COLO829 (cell line): ENCODE measurements around the gene TMEM236.
A peak's percentile ranks its signal among the peaks of the same experiment; 100 is the strongest.

ENCODE experiments used
- DNase-seq: peaks from one replicate; pipeline ENCODE4 v3.0.0; 2012; ENCODE audit warnings: low spot score

Gene TMEM236

DNA sequence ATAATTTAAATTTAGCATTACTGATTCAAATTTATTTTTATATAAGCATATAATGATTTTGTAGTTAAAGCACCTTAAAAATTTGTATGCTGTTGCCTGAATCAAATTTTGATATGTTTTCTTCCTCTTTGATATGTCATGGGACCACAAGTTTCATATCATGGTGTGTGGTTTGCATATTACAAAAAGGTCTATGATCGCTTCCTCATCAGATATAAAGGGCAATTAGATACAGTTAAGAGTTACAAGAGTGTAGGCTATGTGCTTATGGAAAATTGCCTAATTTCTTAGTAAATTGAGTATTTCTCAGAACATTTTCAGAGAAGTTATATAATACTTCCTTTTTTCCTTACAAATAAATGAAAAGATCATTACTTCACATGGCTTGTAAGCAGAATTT is 79.3 kb downstream of the TMEM236 start:
- no peak for DNase-seq

DNA sequence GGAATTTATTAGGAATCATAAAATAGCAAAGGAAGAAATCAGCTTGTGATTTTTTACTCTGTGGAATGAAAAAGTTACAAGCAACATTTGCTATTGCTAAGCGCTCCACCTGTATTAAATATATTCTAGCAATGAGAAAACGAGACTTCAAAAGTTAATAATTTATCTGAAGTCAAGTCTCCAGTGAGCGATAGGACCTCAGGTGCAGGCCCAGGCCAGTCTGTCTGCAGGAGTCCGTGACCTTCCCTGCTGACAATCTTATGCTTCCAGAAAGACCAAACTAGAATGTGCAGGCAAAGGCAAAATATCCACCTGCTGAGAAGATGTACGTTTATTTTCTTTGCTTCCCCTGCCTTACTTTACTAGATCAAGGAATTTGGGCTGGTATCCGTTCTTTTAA is 79.9 kb downstream of the TMEM236 start:
- no peak for DNase-seq

DNA sequence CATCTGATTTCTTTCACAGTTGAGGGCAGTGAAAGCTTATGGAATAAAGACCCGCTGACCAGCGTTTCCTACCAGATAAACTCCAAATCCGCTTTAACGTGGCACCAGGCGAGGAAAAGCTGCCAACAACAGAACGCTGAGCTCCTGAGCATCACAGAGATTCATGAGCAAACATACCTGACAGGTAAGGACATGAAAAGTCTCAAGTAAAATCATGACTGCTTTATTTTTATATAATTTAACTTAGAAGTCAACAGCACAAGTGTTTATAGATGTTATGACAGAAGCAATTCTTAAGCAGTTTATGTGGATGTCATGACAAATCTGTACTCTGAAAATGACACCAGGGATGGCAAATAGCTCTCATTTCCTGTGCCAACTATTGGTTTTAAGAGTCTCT is 81.7 kb downstream of the TMEM236 start:
- no peak for DNase-seq

DNA sequence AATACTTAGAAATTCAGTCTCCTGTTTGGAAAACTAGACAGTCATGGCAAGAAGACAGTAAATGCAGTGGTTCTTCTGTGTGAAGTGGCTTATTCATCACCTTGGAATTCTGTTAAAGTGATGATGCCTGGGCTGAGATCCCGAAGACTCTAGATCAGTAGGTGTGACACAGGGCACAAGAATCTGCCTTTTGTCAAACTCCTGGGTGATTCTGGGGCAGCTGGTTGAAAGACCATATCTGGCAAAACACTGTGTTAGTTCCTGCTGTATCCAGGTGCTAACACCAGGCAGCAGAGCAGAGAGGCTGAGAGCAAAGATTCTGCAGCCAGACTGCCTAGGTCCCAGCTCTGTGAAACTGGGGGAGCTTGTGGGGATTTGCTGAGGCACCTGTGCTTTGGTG is 83.7 kb downstream of the TMEM236 start:
- no peak for DNase-seq

DNA sequence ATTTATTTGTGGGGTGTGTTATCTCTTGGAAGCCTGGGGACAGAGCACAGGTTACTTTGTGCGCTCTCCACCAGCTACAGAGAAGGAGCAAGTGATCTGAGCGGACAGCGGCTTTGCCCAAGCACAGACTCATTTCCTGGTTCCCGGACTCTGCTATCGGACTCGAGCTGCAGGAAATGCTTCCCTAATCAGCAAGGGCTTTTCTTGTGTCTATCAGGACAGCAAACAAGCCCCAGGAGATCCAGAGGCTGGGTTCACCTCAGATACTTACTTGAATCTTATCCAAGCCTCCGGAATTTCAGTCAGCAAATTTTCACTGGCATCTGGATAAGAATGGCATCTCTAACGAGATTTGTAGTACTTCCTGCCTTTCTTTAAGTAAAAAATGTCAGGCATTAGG is 84.9 kb downstream of the TMEM236 start:
- peak; percentile 28 for DNase-seq

DNA sequence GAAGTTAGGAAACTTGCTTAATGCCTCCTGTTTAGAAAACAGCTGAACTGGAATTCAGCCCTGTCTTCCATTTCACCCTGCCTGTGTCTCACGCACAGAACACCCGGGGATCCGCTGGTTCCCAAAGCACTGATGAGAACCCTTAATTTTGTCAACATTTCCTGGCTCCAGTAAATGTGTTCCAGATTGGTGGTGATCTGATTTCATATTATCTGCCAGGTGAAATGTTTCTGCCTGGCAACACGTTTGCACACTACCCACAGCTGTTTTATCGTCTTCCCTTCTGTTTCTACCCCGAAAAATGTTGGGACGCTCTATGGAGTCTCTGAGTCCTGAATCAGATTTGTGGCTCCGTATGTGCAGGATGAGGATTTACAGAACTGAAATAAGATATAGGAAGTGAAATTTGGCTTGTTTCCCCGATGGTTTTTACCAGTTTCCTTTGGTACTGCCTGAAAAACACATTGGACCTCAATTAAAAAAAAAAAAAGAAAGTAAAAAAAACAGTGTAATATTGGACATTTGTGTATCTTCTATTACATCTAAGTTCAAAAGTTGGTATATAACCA is 86.2 kb downstream of the TMEM236 start:
- DNase-seq: no peak

DNA sequence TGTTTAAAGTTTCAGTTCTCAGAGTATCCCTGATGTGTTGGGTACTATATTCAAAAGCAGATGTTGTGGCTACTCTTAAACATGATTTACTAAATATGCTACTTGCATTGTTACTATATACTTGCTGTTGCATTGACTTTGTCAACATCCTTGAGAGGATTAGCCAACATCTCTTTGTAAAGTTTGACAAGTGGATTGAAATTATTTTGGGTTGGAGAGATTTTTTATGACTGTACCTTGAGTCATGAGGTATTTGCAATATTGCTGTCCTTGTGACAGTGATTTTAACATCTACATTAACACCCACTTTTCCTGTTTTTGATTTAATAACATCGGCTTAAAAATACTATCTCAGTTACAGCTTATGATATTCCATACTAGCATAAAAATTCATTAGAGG is 89.0 kb downstream of the TMEM236 start:
- no peak for DNase-seq

DNA sequence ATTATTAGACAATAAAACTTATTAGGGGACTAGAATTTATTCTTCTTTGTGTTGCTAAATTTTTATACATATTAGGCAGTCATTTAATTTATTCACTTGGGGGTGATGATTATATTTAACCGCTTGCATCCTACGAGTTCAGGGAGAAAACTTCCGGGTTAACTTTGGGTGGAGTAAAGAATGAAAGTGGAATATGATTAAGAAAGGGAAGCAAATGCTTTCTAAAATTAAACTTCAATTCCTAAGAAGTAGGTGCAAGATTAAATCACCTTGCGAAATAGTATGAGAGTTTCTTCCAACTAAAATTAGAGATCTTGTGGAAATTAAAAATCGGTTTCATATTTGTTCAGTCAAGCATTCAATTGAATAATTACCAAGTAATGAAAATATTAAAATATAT is 90.6 kb downstream of the TMEM236 start:
- DNase-seq: no peak

DNA sequence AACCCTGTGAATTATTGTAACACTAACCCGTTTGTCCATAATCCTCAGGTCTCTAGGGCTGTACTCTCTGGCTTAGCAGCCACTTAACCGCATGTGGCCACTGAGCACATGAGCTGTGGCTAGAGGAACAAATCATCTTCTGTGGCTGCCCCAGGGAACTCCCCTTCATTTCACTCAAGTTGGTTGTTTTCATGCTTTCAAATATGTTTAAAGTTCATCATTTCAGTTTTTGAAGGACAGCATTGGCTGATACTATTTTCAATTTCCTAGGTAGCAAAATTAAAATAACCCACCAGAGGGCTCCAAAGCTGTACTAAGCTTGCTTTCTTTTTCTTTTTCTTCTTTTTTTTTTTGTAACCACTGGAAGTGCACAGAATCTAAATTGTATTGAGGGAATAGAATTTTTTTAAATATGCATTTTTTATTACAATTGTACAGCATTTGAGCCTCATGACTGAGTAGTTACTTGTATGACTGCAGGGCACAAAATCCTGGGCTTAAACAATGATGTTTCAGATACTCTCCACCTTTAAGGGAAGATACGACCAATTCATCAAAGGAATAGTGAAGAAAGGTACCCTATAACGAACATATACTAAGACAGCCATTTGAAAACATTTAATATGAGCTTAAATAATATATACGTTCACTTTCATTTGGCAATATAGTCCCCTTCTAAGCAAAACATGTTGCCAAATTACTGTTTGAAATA is 95.7 kb downstream of the TMEM236 start:
- DNase-seq: no peak

DNA sequence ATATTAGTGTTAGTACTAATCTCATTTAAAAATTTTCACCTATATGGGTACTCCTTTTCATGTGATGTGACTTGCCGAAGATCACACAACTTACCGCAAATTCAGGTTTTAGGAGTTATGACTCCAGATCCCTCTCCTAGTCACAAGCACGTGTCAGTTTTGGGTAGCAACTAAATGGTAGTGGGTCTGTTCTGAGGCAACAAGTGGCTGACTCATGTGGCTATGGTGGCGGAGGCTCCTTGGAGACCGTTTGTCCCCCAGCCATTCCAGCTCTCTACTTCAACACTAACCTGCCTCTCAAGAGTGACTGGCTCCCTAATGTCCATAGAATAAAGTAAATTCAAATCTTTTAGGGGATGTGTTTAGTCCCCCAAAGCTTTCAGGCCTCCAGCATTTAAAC is 96.6 kb downstream of the TMEM236 start:
- no peak for DNase-seq
